Chondrocyte (in vitro differentiated cells): ENCODE measurements around the gene GAS2. TPM values are rescaled to one million over a fixed set of nuclear protein-coding genes. Genes with fewer than 3 reads are reported as not detected.

Experiments
- DNase-seq: peaks from one replicate; pipeline ENCODE4 v3.0.0; 2021; ENCODE audit warnings: mixed read lengths, low spot score
- H3K27ac Mint-ChIP-seq: one replicate; pipeline ENCODE4 v1.8.0; 2021; ENCODE audit warnings: mild to moderate bottlenecking, moderate library complexity, mixed read lengths; ENCODE audit not compliant: unreplicated experiment
- H3K27me3 Mint-ChIP-seq: 2 replicates; pipeline ENCODE4 v1.8.0; 2021; ENCODE audit warnings: low read depth, mixed read lengths
- H3K36me3 Mint-ChIP-seq: 2 replicates; pipeline ENCODE4 v1.8.0; 2021; ENCODE audit warnings: low read depth, mixed read lengths
- H3K4me1 Mint-ChIP-seq: 2 replicates; pipeline ENCODE4 v1.8.0; 2021; ENCODE audit warnings: low read depth, mild to moderate bottlenecking, mixed read lengths
- H3K4me3 Mint-ChIP-seq: one replicate; pipeline ENCODE4 v1.8.0; 2021; ENCODE audit warnings: mild to moderate bottlenecking, moderate library complexity, mixed read lengths; ENCODE audit not compliant: unreplicated experiment
- H3K9me3 Mint-ChIP-seq: 2 replicates; pipeline ENCODE4 v1.8.0; 2021; ENCODE audit warnings: low read depth, mixed read lengths
- CTCF ChIP-seq: fragments of 200-600 bp; sonication (generic); IDR thresholded peaks from 2 replicates; pipeline ENCODE4 v1.5.0; 2021; ENCODE audit warnings: antibody characterized with exemption, mild to moderate bottlenecking, moderate library complexity
- total RNA-seq: library from RNA; stranded (reverse); gene quantifications from 3 replicates; pipeline ENCODE4 v1.2.1, GENCODE V29; 2021

Gene GAS2
- total RNA-seq, 1 donor from 2014 or later: 1.7 TPM

- TF ChIP-seq CTCF: no peak
- DNase-seq: no peak
- Mint-ChIP-seq H3K36me3 (no peaks in the 10 kb centered on the region), H3K4me1 (no peaks in the 10 kb centered on the region), H3K4me3 (no peak overlapping the region), H3K27ac (no peak overlapping the region), H3K9me3 (no peaks in the 10 kb centered on the region), H3K27me3 (no peaks in the 10 kb centered on the region)
These were observed 94.7 kb downstream of the GAS2 start for GRCh38 chr11:22761066-22761465.

GRCh38 chr11:22763166-22763565, 96.8 kb downstream of the GAS2 start:
- Mint-ChIP-seq H3K27me3 (no peaks in the 10 kb centered on the region), H3K4me3 (no peak overlapping the region), H3K4me1 (no peaks in the 10 kb centered on the region), H3K9me3 (no peaks in the 10 kb centered on the region), H3K27ac (no peak overlapping the region), H3K36me3 (no peaks in the 10 kb centered on the region)
- TF ChIP-seq CTCF: no peak
- DNase-seq: no peak

- H3K36me3 Mint-ChIP-seq: no peaks in the 10 kb centered on the region
- H3K4me3 Mint-ChIP-seq: no peak overlapping the region
- no peaks in the 10 kb centered on the region for H3K4me1 Mint-ChIP-seq
- H3K27me3 Mint-ChIP-seq: no peaks in the 10 kb centered on the region
- H3K27ac Mint-ChIP-seq: no peak overlapping the region
- no peak for TF ChIP-seq CTCF
- H3K9me3 Mint-ChIP-seq: no peaks in the 10 kb centered on the region
- no peak for DNase-seq
These were observed 98.3 kb downstream of the GAS2 start for GRCh38 chr11:22764735-22765134.

- Mint-ChIP-seq H3K4me1 (no peaks in the 10 kb centered on the region), H3K9me3 (no peaks in the 10 kb centered on the region), H3K27me3 (no peaks in the 10 kb centered on the region), H3K4me3 (no peak overlapping the region), H3K27ac (no peak overlapping the region), H3K36me3 (no peaks in the 10 kb centered on the region)
- DNase-seq: no peak
- TF ChIP-seq CTCF: no peak
These were observed 101.9 kb downstream of the GAS2 start for GRCh38 chr11:22768281-22768680.

GRCh38 chr11:22769081-22769480, 102.7 kb downstream of the GAS2 start:
- no peak for TF ChIP-seq CTCF
- Mint-ChIP-seq H3K27me3 (no peaks in the 10 kb centered on the region), H3K9me3 (no peaks in the 10 kb centered on the region), H3K36me3 (no peaks in the 10 kb centered on the region), H3K27ac (no peak overlapping the region), H3K4me1 (no peaks in the 10 kb centered on the region), H3K4me3 (no peak overlapping the region)
- no peak for DNase-seq
